GM13977 (cell line): ENCODE data around the gene ZNF641.
A peak's percentile ranks its signal among the peaks of the same experiment; 100 is the strongest.

Source experiments
- DNase-seq: peaks from one replicate; pipeline ENCODE4 v3.0.0; 2012; ENCODE audit warnings: low spot score
- CTCF ChIP-seq: IDR thresholded peaks from 2 replicates; pipeline ENCODE4 v1.5.1; 2012; ENCODE audit warnings: mild to moderate bottlenecking, control low read depth; ENCODE audit not compliant: insufficient read depth; ENCODE audit errors: extremely low read depth, missing control alignments
- in situ Hi-C: fragments of 300-500 bp; cut with MboI; formaldehyde crosslinking; loops from one replicate; pipeline ENCODE4 v1.12.0; 2022; ENCODE audit warnings: low sequenced_read_pairs, low pct_unique_long_range_greater_than_20kb, mixed read lengths, inconsistent platforms; ENCODE audit not compliant: unreplicated experiment

Gene ZNF641

GRCh38 chr12:48296586-48297282 is 54.0 kb downstream of the ZNF641 start:
- in situ Hi-C loops = no loop called here
- TF ChIP-seq CTCF = no peak
- DNase-seq = peak; percentile 28

GRCh38 chr12:48292040-48292439 is 58.7 kb downstream of the ZNF641 start:
- no peak for DNase-seq
- TF ChIP-seq CTCF = no peak
- in situ Hi-C loops = no loop called here

DNA sequence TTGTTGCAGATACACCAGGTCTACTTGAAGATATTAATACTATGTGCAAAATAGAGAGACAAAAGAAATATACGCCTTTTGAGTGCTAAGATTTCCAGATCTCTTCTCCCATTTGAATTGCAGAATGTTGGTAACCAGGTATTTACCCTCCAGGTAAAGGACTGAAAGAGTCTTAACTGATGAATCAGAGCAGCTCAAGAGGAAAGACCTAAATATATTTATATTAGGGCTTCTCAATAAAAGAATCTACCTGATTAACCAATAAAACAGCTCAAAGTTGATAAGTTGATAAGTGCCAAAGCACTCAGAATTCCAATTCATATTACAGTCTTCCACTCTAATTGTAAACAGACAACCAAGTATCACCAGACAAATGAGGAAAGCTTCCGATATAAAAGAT is 59.2 kb downstream of the ZNF641 start:
- TF ChIP-seq CTCF = no peak
- in situ Hi-C loops = no loop called here
- no peak for DNase-seq

DNA sequence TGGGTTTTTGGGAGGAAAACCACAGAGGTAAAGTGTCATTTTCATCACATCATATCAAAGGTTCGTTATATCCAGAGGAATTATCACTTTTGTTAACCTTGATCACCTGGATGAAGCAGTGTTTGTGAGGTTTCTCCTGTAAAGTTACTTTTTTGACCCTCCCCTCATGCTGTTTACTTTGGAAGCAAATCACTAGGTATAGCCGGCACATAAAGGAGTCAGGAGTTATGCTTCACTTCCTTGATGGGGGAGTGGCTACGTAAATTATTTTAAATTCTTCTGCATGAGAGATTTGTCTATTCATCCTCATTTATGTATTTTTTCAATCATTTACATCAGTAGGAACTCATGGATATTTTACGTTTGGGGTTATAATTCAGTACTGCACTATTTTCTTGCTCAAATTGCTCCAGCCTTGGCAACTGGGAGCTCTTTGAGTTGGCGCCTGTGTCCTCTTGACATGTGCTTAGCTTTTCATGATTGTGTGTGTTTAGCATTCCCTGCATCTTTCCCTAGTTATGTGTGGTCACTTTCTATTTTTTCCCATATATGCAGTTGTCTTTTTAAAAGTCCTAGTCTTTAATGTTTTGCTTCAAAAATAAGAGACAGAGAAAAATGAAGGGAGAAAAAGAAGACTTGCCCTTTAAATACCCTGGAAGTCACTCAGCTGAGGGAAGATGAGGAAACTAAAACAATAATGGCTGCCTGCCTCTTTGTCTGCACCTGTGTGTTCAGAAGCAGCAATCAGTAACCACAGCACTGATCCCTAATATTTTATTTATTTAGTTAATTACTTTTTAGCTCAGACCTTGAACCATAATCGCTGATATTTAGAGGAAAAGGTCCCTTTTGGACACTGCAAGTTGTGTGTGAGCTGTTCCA is 62.1 kb downstream of the ZNF641 start:
- in situ Hi-C loops = no loop called here
- no peak for DNase-seq
- no peak for TF ChIP-seq CTCF
